ENCODE measurements around the gene ANO1. TPM values are rescaled to one million over a fixed set of nuclear protein-coding genes. Genes with fewer than 3 reads are reported as not detected.

Gene ANO1
- polyA plus RNA-seq, 1 donor (not counting 4 experiments of a cell fraction or from before 2014, with no cell fraction given), result 45.2 TPM

- Histone ChIP-seq H3K27ac (ENCODE audit: control insufficient read depth, insufficient read depth, low read length) (no peak overlapping the region), H3K4me3 (ENCODE audit: control insufficient read depth in 2 of 3, extremely low read depth in 1 of 3, insufficient read depth in 2 of 3, low read depth in 1 of 3, low read length in 3 of 3) (no peak overlapping the region), H3K9me1 (ENCODE audit: control insufficient read depth, extremely low read depth, insufficient read depth, low read length) (no peaks in the 10 kb centered on the region), H3K9me3 (ENCODE audit: control insufficient read depth, low read depth, low read length) (no peaks in the 10 kb centered on the region), H4K20me1 (ENCODE audit: control insufficient read depth, extremely low read depth, insufficient read depth, low read length) (no peaks in the 10 kb centered on the region), H3K4me1 (ENCODE audit: control insufficient read depth, extremely low read depth, insufficient read depth, low read length) (peaks cover 25% of the 10 kb centered on the region), H2AFZ (ENCODE audit: control insufficient read depth, low read length) (no peak overlapping the region), H3K27me3 (ENCODE audit: control insufficient read depth, extremely low read depth, insufficient read depth, low read length) (no peaks in the 10 kb centered on the region), H3K79me2 (ENCODE audit: control insufficient read depth, insufficient read depth, low read length) (no peaks in the 10 kb centered on the region), H3K36me3 (ENCODE audit: control insufficient read depth in 2 of 2, extremely low read depth in 1 of 2, insufficient read depth in 2 of 2, low read length in 2 of 2) (peaks cover 0 to 1% of the 10 kb centered on the region in 2 experiments), H3K4me2 (ENCODE audit: control insufficient read depth, extremely low read depth, insufficient read depth, low read depth, low read length) (no peak overlapping the region), H3K9ac (ENCODE audit: control insufficient read depth, extremely low read depth, insufficient read depth, low read length) (no peak overlapping the region)
- dilution Hi-C loops (cut with MboI; ENCODE audit: extremely low pct_ligation_motif_present, low sequenced_read_pairs), result no loop called here
- no peak for DNase-seq (ENCODE audit: low read depth, low spot score)
- no peak for FAIRE-seq
- TF ChIP-seq EZH2 (IDR thresholded peaks at IDR 0.05; ENCODE audit: low read length) (no peak), CTCF (optimal IDR thresholded peaks at IDR 0.05 in 1 of 3, IDR thresholded peaks at IDR 0.05 in 1 of 3, conservative IDR thresholded peaks at IDR 0.05 in 1 of 3; ENCODE audit: extremely low read depth in 1 of 3, insufficient read depth in 2 of 3, low read length in 3 of 3) (no peak)
These were observed 42.6 kb downstream of the ANO1 start for GRCh38 chr11:70120674-70121073.

- Histone ChIP-seq H3K9ac (ENCODE audit: control insufficient read depth, extremely low read depth, insufficient read depth, low read length) (no peak overlapping the region), H2AFZ (ENCODE audit: control insufficient read depth, low read length) (no peak overlapping the region)
These were observed 44.5 kb downstream of the ANO1 start for GRCh38 chr11:70122490-70123198.

More at GRCh38 chr11:70122490-70123198, 44.5 kb downstream of the ANO1 start:
- Histone ChIP-seq H3K36me3 (ENCODE audit: control insufficient read depth in 2 of 2, extremely low read depth in 1 of 2, insufficient read depth in 2 of 2, low read length in 2 of 2) (peaks cover 0 to 6% of the 10 kb centered on the region in 2 experiments), H3K4me1 (ENCODE audit: control insufficient read depth, extremely low read depth, insufficient read depth, low read length) (peaks cover 36% of the 10 kb centered on the region), H3K27ac (ENCODE audit: control insufficient read depth, insufficient read depth, low read length) (no peak overlapping the region), H3K9me3 (ENCODE audit: control insufficient read depth, low read depth, low read length) (no peaks in the 10 kb centered on the region), H3K4me3 (ENCODE audit: control insufficient read depth in 2 of 3, extremely low read depth in 1 of 3, insufficient read depth in 2 of 3, low read depth in 1 of 3, low read length in 3 of 3) (no peak overlapping the region), H3K27me3 (ENCODE audit: control insufficient read depth, extremely low read depth, insufficient read depth, low read length) (no peaks in the 10 kb centered on the region), H4K20me1 (ENCODE audit: control insufficient read depth, extremely low read depth, insufficient read depth, low read length) (no peaks in the 10 kb centered on the region), H3K4me2 (ENCODE audit: control insufficient read depth, extremely low read depth, insufficient read depth, low read depth, low read length) (no peak overlapping the region), H3K79me2 (ENCODE audit: control insufficient read depth, insufficient read depth, low read length) (no peaks in the 10 kb centered on the region), H3K9me1 (ENCODE audit: control insufficient read depth, extremely low read depth, insufficient read depth, low read length) (no peaks in the 10 kb centered on the region)
- TF ChIP-seq EZH2 (IDR thresholded peaks at IDR 0.05; ENCODE audit: low read length) (no peak), CTCF (optimal IDR thresholded peaks at IDR 0.05 in 1 of 3, IDR thresholded peaks at IDR 0.05 in 1 of 3, conservative IDR thresholded peaks at IDR 0.05 in 1 of 3; ENCODE audit: extremely low read depth in 1 of 3, insufficient read depth in 2 of 3, low read length in 3 of 3) (no peak)
- FAIRE-seq, result peak; percentile 13
- dilution Hi-C loops (cut with MboI; ENCODE audit: extremely low pct_ligation_motif_present, low sequenced_read_pairs), result no loop called here
- DNase-seq (ENCODE audit: low read depth, low spot score), result no peak

All from keratinocyte (primary cell).